GM23248 (cell line): ENCODE data around the gene E2F1.

Experiments used
- EZH2 ChIP-seq: fragments of 200-600 bp; sonication (generic); IDR thresholded peaks from 2 replicates; pipeline ENCODE4 v1.6.1; 2018; ENCODE audit warnings: antibody characterized with exemption, mild to moderate bottlenecking; ENCODE audit not compliant: insufficient read depth, poor library complexity, severe bottlenecking
- EZH2phosphoT487 ChIP-seq: fragments of 200-600 bp; sonication (generic); IDR thresholded peaks from 2 replicates; pipeline ENCODE4 v1.6.1; 2018; ENCODE audit warnings: antibody characterized with exemption, moderate library complexity, mild to moderate bottlenecking, low read depth; ENCODE audit not compliant: insufficient read depth

DNA sequence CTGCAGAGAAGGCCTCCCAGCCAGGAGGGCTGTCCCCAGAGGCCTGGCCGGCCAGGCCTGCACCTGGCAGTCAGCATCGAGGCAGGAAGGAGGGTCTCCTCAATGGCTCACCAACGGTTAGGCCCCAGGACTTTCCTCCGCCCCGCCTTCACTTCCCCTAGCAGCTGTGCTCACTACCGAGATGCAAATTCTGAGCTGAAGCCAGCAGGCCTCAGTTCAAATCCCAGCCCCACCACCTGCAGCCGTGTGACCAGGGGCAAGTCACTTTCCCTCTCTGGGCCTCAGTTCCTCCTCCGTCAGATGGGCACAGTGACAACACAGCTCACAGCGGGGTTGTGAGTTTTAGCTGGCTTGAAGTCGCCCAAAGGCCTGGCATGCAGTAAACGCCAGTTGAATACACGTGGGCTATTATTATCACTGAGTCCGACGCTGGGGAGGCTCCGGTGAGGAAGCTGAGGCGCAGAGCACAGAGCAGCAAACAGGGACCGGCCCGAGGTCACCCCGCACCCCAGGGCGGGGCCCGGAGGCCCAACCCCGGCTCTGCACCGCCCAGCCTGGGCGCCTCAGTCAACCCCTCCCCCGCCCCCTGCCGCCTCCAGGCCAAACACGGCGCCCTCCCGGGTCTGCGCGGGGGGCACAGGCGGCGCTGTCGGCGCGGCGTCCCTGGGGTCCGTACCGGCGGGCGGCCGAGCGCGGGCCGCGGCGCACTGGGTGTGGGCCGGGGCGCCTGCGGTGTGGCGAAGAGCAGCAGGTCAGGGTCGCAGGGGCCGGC is 671 bp downstream of the E2F1 start:
- TF ChIP-seq EZH2 (no peak), EZH2phosphoT487 (no peak)
